CD4-positive, alpha-beta T cell treated with Interleukin-21 for 1 hour (primary cell): ENCODE results near the gene SIMC1.

ENCODE experiments used
- DNase-seq: peaks from one replicate; pipeline ENCODE4 v3.0.0-alpha.2; 2020

SIMC1 gene

GRCh38 chr5:176317534-176318374 is 79.5 kb downstream of the SIMC1 start:
- DNase-seq: no peak

GRCh38 chr5:176319827-176320554 is 81.8 kb downstream of the SIMC1 start:
- no peak for DNase-seq

GRCh38 chr5:176320577-176320976 is 82.4 kb downstream of the SIMC1 start:
- no peak for DNase-seq

- DNase-seq: no peak
Observed at GRCh38 chr5:176334031-176334770, 96.0 kb downstream of the SIMC1 start.

GRCh38 chr5:176337913-176338312 is 99.7 kb downstream of the SIMC1 start:
- no peak for DNase-seq

- DNase-seq: no peak
Observed at GRCh38 chr5:176339304-176339703, 101.1 kb downstream of the SIMC1 start.

GRCh38 chr5:176341325-176342157 is 103.3 kb downstream of the SIMC1 start:
- DNase-seq: no peak

GRCh38 chr5:176342158-176342483 is 103.9 kb downstream of the SIMC1 start:
- DNase-seq: no peak

- DNase-seq: no peak
Observed at GRCh38 chr5:176342766-176343458, 104.7 kb downstream of the SIMC1 start.

GRCh38 chr5:176350416-176350815 is 112.2 kb downstream of the SIMC1 start:
- DNase-seq: no peak

GRCh38 chr5:176352116-176352878 is 114.1 kb downstream of the SIMC1 start:
- no peak for DNase-seq

- DNase-seq: no peak
Observed at GRCh38 chr5:176353533-176353932, 115.3 kb downstream of the SIMC1 start.

GRCh38 chr5:176355400-176356178 is 117.4 kb downstream of the SIMC1 start:
- no peak for DNase-seq

- no peak for DNase-seq
Observed at GRCh38 chr5:176356179-176356566, 117.9 kb downstream of the SIMC1 start.

- DNase-seq: no peak
Observed at GRCh38 chr5:176359658-176360057, 121.4 kb downstream of the SIMC1 start.

- no peak for DNase-seq
Observed at GRCh38 chr5:176360894-176361436, 122.7 kb downstream of the SIMC1 start.

- peak; percentile 97 for DNase-seq
Observed at GRCh38 chr5:176361437-176362232, 123.4 kb downstream of the SIMC1 start, which contains the start of gene KIAA1191. Gene KIAA1191, minus strand, starts transcription at chr5:176361764. Its CDS starts 2,256 bp downstream, at chr5:176359508.

- DNase-seq: no peak
Observed at GRCh38 chr5:176362233-176362490, 123.9 kb downstream of the SIMC1 start.

- no peak for DNase-seq
Observed at GRCh38 chr5:176364765-176365350, 126.6 kb downstream of the SIMC1 start.
